Epithelial cell of esophagus (primary cell): ENCODE measurements around the gene MAGI2.

Experiments used
- DNase-seq: peaks from one replicate; pipeline ENCODE4 v3.0.0; 2010; ENCODE audit warnings: low read depth
- H3K4me3 ChIP-seq: 2 replicates; pipeline ENCODE4 v1.5.1; 2011; ENCODE audit warnings: mild to moderate bottlenecking, low read length, control low read depth
- TF ChIP-seq, protein P1 (sequence below): IDR thresholded peaks from 2 replicates; pipeline ENCODE4 v1.5.1; 2011; ENCODE audit warnings: low read depth, mild to moderate bottlenecking, low read length, control low read depth, inconsistent platforms; ENCODE audit not compliant: insufficient read depth; ENCODE audit errors: missing control alignments

The MAGI2 gene

DNA sequence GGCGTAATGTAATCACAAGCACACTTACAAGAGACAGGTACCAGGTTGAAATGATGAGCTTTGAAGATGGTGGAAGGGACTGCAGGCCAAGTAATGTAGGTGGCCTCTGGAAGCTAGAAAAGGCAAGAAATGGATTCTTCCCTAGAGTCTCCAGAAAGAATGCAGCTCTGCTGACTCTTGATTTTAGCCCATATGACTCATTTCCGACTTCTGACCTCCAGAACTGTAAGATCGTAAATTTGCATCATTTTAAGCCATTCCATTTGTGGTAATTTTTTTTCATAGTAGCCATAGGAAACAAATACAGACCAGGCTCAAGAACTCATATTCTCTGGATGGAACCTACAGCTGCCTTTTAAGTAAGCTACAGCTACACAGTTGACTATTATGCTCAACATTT, 315.5 kb downstream of the MAGI2 start:
- TF ChIP-seq, protein P1, sequence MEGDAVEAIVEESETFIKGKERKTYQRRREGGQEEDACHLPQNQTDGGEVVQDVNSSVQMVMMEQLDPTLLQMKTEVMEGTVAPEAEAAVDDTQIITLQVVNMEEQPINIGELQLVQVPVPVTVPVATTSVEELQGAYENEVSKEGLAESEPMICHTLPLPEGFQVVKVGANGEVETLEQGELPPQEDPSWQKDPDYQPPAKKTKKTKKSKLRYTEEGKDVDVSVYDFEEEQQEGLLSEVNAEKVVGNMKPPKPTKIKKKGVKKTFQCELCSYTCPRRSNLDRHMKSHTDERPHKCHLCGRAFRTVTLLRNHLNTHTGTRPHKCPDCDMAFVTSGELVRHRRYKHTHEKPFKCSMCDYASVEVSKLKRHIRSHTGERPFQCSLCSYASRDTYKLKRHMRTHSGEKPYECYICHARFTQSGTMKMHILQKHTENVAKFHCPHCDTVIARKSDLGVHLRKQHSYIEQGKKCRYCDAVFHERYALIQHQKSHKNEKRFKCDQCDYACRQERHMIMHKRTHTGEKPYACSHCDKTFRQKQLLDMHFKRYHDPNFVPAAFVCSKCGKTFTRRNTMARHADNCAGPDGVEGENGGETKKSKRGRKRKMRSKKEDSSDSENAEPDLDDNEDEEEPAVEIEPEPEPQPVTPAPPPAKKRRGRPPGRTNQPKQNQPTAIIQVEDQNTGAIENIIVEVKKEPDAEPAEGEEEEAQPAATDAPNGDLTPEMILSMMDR, result no peak
- no peak for DNase-seq
- H3K4me3 ChIP-seq, result no peak overlapping the region

GRCh38 chr7:79132844-79133451, 320.5 kb downstream of the MAGI2 start:
- TF ChIP-seq, protein P1, result no peak
- no peak overlapping the region for H3K4me3 ChIP-seq
- DNase-seq, result no peak

GRCh38 chr7:79130715-79131114, 322.8 kb downstream of the MAGI2 start:
- TF ChIP-seq, protein P1, result no peak
- H3K4me3 ChIP-seq, result no peak overlapping the region
- DNase-seq, result no peak

- no peak overlapping the region for H3K4me3 ChIP-seq
- TF ChIP-seq, protein P1, result no peak
- no peak for DNase-seq
Observed at GRCh38 chr7:79124331-79124730, 329.1 kb downstream of the MAGI2 start.

- no peak for DNase-seq
- TF ChIP-seq, protein P1, result no peak
- H3K4me3 ChIP-seq, result no peak overlapping the region
Observed at GRCh38 chr7:79118143-79118542, 335.3 kb downstream of the MAGI2 start.

- TF ChIP-seq, protein P1, result no peak
- peak; percentile 5 for DNase-seq
- no peak overlapping the region for H3K4me3 ChIP-seq
Observed at GRCh38 chr7:79096361-79096805, 357.1 kb downstream of the MAGI2 start.

DNA sequence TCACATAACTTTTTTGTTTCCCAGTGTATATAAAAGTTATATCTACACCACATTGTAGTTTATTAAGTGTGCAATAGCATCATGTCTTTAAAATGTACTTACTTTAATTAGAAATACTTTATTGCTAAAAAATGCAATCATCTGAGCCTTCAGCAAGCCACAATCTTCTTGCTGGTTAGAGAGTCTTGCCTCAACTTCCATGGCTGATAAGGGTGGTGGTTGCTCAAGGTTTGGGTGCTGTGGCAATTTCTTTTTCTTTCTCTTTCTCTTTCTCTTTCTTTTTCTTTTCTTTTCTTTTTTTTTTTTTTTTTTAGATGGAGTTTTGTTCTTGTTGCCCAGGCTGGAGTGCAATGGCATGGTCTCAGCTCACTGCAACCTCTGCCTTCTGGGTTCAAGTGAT, 360.0 kb downstream of the MAGI2 start:
- TF ChIP-seq, protein P1, result no peak
- DNase-seq, result no peak
- no peak overlapping the region for H3K4me3 ChIP-seq
